Body of pancreas (tissue), 4 donors: ENCODE measurements around the gene MAPK10. TPM values are rescaled to one million over a fixed set of nuclear protein-coding genes. Genes with fewer than 3 reads are reported as not detected.

Source experiments
- ATAC-seq: fragments of 150-250 bp; one replicate; pipeline ENCODE4 v1.9.1; 2016
- DNase-seq, 4 donors: peaks; one replicate each; pipeline ENCODE4 v3.0.0-alpha.2; 2019
- H3K27ac ChIP-seq, 4 donors: fragments of 200-600 bp; sonication (generic); 1 replicate in 3 of 4; 2 replicates in 1 of 4; pipeline versions ENCODE4 v1.5.1 to v1.6.1; 2016 to 2019; ENCODE audit warnings: mild to moderate bottlenecking in 1 of 4, mixed read lengths in 1 of 4, moderate library complexity in 1 of 4
- H3K27me3 ChIP-seq, 2 donors: fragments of 200-600 bp; sonication (generic); one replicate each; pipeline ENCODE4 v1.6.0; 2016; ENCODE audit warnings: mild to moderate bottlenecking in 1 of 2
- H3K36me3 ChIP-seq, 2 donors: fragments of 200-600 bp; sonication (generic); replicated peaks in 1 of 2; 2 replicates each; pipeline ENCODE4 v1.5.1; 2016; ENCODE audit warnings: low read depth in 2 of 2; ENCODE audit not compliant: insufficient read depth in 1 of 2
- H3K4me1 ChIP-seq: fragments of 200-600 bp; sonication (generic); one replicate; pipeline ENCODE4 v1.6.0; 2016
- H3K4me3 ChIP-seq, 2 donors: fragments of 200-600 bp; sonication (generic); 1 replicate in 1 of 2; 2 replicates in 1 of 2; pipeline ENCODE4 v1.5.1; 2016 to 2019
- H3K9me3 ChIP-seq, 3 donors: fragments of 200-600 bp; sonication (generic); 1 replicate in 2 of 3; 2 replicates in 1 of 3; pipeline ENCODE4 v1.5.1; 2016
- POLR2A ChIP-seq, 3 donors: fragments of 450-650 bp; IDR thresholded peaks; one replicate each; pipeline ENCODE4 v1.6.1; 2016; ENCODE audit warnings: antibody characterized with exemption in 3 of 3, mild to moderate bottlenecking in 2 of 3
- WGBS, 2 donors: methylation state at CpG; one replicate each; pipeline ENCODE4 v1.1.5; 2017; 5-methylcytosine and 5-hydroxymethylcytosine counted together
- intact Hi-C: fragments of 100-400 bp; cut with DNase I; formaldehyde crosslinking; loops from one replicate; pipeline ENCODE4 v1.15.1; 2023
- total RNA-seq, 2 donors: library from RNA; depleted of rRNA; stranded (reverse); fragments of >200 nt; gene quantifications; one replicate each; pipeline ENCODE4 v1.1.0, GENCODE V29; 2016
- TF ChIP-seq, protein P1 (sequence below), 7 experiments: fragments of 450-650 bp in 4 of 7; fragments of 200-600 bp in 3 of 7; sonication (generic) in 3 of 7; IDR thresholded peaks; one replicate each; pipeline ENCODE4 v1.5.1; 2016 to 2019; ENCODE audit warnings: antibody characterized with exemption in 7 of 7

The MAPK10 gene
- total RNA-seq, 2 donors from 2014 or later: 9.9 to 24.1 TPM

GRCh38 chr4:85952528-85952927, 407.3 kb downstream of the MAPK10 start:
- Histone ChIP-seq H3K36me3 (no peaks in the 10 kb centered on the region), H3K4me1 (no peaks in the 10 kb centered on the region), H3K27me3 (no peaks in the 10 kb centered on the region), H3K27ac (no peak overlapping the region), H3K4me3 (no peak overlapping the region), H3K9me3 (no peaks in the 10 kb centered on the region)
- ATAC-seq (no peak), DNase-seq (no peak)
- intact Hi-C loops: no loop called here
- WGBS, 2 donors: 93 to 94% methylated on average over 3 of the region's 3 CpGs
- no peak for TF ChIP-seq POLR2A (IDR thresholded peaks at IDR 0.05)
- TF ChIP-seq, protein P1, sequence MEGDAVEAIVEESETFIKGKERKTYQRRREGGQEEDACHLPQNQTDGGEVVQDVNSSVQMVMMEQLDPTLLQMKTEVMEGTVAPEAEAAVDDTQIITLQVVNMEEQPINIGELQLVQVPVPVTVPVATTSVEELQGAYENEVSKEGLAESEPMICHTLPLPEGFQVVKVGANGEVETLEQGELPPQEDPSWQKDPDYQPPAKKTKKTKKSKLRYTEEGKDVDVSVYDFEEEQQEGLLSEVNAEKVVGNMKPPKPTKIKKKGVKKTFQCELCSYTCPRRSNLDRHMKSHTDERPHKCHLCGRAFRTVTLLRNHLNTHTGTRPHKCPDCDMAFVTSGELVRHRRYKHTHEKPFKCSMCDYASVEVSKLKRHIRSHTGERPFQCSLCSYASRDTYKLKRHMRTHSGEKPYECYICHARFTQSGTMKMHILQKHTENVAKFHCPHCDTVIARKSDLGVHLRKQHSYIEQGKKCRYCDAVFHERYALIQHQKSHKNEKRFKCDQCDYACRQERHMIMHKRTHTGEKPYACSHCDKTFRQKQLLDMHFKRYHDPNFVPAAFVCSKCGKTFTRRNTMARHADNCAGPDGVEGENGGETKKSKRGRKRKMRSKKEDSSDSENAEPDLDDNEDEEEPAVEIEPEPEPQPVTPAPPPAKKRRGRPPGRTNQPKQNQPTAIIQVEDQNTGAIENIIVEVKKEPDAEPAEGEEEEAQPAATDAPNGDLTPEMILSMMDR (IDR thresholded peaks at IDR 0.05): no peak

GRCh38 chr4:85951099-85951498, 408.8 kb downstream of the MAPK10 start:
- WGBS, 2 donors: 94 to 96% methylated on average over 3 of the region's 3 CpGs
- ATAC-seq: no peak

DNA sequence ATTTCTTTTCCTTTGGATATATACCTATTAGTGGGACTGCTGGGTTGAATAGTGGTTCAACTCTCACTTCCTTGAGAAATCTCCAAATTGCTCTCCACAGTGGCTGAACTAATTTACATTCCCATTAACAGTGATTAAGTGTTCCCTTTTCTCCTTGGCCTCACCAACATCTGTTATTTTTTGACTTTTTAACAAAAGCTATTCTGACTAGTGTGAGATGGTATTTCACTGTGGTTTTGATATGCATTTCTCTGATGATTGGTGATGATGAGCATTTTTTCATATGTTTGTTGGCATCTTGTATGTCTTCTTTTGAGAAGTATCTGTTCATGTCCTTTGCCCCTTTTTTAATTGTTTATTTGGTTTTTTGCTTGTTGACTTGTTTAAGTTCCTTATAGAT, 413.0 kb downstream of the MAPK10 start:
- no peak for DNase-seq
- Histone ChIP-seq H3K27me3 (no peaks in the 10 kb centered on the region), H3K4me1 (no peaks in the 10 kb centered on the region), H3K9me3 (no peaks in the 10 kb centered on the region), H3K36me3 (no peaks in the 10 kb centered on the region), H3K27ac (no peak overlapping the region), H3K4me3 (no peak overlapping the region)
- intact Hi-C loops: no loop called here
- ATAC-seq: no peak
- TF ChIP-seq POLR2A (IDR thresholded peaks at IDR 0.05): no peak
- TF ChIP-seq, protein P1 (IDR thresholded peaks at IDR 0.05): no peak

More at GRCh38 chr4:85951099-85951498, 408.8 kb downstream of the MAPK10 start:
- H3K36me3 ChIP-seq: no peaks in the 10 kb centered on the region
- no peak for DNase-seq
- no peaks in the 10 kb centered on the region for H3K4me1 ChIP-seq
- no peak overlapping the region for H3K27ac ChIP-seq
- intact Hi-C loops: no loop called here
- H3K9me3 ChIP-seq: no peaks in the 10 kb centered on the region
- no peaks in the 10 kb centered on the region for H3K27me3 ChIP-seq
- TF ChIP-seq POLR2A (IDR thresholded peaks at IDR 0.05): no peak
- TF ChIP-seq, protein P1 (IDR thresholded peaks at IDR 0.05): no peak
- no peak overlapping the region for H3K4me3 ChIP-seq

DNA sequence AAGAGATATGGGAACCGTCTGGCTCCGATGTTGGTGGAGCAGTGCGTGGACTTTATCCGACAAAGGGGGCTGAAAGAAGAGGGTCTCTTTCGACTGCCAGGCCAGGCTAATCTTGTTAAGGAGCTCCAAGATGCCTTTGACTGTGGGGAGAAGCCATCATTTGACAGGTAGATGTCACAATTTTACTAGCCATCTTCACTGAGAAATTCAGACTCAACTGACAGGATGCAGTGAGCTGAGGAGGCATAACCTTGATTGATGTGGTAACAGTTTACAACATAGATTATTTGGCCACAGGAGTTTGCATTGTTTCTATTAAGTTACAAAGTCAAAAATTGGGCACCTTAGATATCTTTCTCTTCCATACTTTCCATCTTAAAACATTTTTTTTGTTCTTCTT, 417.7 kb downstream of the MAPK10 start:
- no peaks in the 10 kb centered on the region for H3K27me3 ChIP-seq
- peaks cover 31% of the 10 kb centered on the region for H3K4me1 ChIP-seq
- DNase-seq: no peak
- no peak overlapping the region for H3K4me3 ChIP-seq
- no peaks in the 10 kb centered on the region for H3K36me3 ChIP-seq
- no peak for ATAC-seq
- no peak overlapping the region for H3K27ac ChIP-seq
- no peaks in the 10 kb centered on the region for H3K9me3 ChIP-seq
- TF ChIP-seq POLR2A (IDR thresholded peaks at IDR 0.05): no peak
- TF ChIP-seq, protein P1 (IDR thresholded peaks at IDR 0.05): no peak
- intact Hi-C loops: no loop called here
- 90% methylated on average over 5 of the region's 5 CpGs for WGBS, 2 donors

GRCh38 chr4:85940151-85940550, 419.7 kb downstream of the MAPK10 start:
- ATAC-seq (no peak), DNase-seq (no peak)
- peak overlapping the region in 1 of 4 donors; percentile 6 for H3K27ac ChIP-seq
- peaks cover 37% of the 10 kb centered on the region for H3K4me1 ChIP-seq
- TF ChIP-seq, protein P1 (IDR thresholded peaks at IDR 0.05): no peak
- TF ChIP-seq POLR2A (IDR thresholded peaks at IDR 0.05): no peak
- H3K27me3 ChIP-seq: no peaks in the 10 kb centered on the region
- no peak overlapping the region for H3K4me3 ChIP-seq
- H3K9me3 ChIP-seq: no peaks in the 10 kb centered on the region
- no peaks in the 10 kb centered on the region for H3K36me3 ChIP-seq
- intact Hi-C loops: no loop called here
